T1000 (cell line): ENCODE measurements around the gene PLA2G7.
"Not testable (repeated sequence)": the region's sequence is repeated elsewhere in the genome, so short reads cannot be mapped to it uniquely, and the experiment has no call there.

Experiments used
- DNase-seq: peaks from one replicate; lab custom pipeline; 2025; ENCODE audit warnings: mixed read lengths; lab: John Stamatoyannopoulos, UW

PLA2G7 gene

DNA sequence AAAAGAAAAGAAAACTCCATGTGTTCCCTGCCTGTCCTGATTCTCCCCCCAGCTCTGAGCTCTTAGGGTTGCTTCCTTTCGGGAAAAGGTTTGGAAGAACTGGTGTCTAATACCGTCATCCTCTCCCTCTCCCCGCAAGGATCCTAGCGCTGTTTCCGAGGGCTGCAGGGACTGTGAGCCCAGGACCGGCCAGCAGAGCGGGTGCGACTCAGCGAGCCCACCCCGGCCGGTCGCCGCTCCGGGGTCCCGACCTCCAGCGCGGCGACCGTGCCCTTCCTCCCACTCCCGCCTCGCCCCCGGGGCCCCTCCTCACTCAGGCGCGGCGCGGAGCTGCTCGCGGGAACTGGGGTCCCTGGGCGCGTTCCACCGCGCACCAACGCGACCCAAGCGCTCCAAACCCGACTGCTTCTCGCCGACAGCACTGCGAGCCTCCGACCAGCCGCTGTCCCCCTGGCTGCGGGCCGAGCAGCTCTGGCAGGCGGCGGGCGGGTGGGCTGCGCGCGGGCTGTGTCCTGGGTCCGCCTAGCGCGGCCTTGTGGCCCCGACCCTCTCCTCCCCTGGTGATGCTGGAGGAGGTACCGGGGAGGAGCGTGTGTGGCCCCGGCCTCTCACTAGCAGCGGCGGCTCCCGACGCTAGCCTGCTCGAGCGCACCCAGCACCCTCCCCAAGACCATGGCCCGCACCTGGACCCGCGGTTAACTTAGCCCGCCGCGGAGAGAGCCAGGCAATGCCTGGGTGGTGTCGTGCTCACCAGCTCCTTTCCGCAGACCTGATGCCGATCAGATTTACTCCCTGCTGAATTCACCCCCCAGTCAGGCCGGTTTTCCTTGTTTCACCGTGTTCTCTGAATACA lies at the start of gene PLA2G7:
PLA2G7 (minus strand) TSS at position 509 of the 853 bp plus-strand sequence. CDS start 12,484 bp downstream, outside the sequence.
- no peak for DNase-seq

DNA sequence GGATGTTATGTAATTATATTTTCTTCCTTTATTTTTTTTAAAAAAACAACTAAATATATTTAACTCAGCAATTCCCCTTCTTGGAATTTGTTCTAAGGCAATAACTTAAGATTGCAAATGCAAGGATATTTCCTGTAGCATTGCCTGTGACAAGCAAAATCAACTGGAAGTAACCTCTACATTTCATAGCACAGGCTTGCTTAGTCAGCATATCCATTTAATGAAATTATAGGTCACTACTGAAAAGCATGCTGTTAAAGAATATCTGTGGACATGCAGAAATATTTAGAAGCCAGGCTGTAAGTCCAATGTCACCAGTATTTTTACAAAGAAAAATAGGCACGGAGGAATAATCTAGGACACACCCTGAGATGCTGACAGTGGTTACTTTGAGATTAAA lies 49.4 kb upstream of the PLA2G7 start:
- no peak for DNase-seq

DNA sequence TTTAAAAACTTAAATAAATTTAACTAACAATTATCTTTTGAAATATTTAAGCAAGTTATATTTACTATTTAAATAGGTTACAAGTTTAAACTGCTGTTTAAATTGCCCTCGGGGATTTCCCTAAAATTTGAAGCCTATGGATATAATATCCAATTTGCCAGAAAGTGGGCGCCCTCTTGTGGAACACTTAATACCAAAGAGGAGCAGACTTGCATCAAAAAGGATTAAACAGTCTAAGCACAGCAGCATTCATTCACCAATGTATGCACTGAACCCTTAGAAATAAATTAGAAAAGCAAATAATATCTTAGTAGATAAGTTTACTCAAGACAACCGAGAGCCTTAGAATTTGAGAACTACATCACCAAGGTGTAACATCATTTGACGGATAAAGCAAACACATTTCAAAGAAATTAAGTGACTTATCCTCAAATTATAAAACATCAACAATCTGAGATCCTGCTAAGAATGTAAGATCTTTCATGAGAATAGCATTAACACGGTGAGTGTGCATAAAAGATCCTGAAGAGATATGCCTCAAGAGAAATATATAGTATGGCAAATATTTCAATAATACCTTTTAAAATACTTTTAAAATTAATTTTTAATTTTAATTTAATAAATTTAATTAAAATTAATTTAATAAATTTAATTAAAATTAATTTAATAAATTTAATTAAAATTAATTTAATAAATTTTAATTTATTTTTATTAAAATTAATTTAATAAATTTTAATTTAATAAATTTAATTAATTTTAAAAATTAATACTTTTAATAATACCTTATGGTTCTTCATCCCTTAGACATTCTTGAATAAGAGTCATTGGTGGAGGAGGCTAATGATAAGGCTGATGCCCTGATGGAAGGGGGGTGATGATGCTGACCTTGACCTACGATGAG lies 46.6 kb upstream of the PLA2G7 start:
- DNase-seq = no peak

DNA sequence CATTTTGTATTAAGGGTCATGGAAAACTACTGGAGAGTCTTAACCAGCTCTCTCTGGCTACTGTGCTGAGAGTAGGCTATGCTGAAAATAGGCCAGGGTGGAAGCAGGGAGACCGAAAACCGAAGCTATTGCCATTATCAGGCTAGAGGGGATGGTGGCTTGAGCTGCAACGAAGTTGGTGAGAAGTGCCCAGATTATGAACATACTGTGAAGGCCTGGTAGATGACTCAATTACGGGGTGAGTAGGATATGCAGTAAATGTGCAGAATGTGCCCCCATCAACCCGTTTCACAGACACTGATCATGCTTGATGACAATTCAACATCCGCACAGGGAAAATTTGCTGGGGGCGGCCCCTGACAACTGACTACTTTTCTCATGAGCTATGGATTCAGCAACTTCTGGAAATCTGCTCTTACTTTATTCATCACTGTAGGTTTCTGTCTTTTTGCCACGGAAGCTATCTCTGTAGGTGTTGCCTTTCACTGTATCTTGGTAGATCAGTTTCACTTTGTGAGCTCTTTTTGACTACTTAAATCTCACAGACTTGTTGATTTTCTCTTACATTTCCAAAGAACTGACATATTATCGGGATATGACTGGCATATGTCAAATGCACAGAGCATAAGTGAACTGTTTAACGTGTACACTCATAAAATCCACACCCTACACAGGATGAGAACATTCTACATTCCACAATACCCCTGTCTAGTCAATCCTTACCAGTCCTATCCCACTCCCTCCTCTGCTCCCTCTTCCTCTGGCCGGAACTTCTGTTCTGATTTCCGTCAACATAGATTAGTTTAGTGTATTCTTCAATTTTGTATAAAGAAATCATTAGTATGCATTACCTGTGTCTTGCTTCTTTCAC lies 42.5 kb upstream of the PLA2G7 start:
- DNase-seq = no peak

DNA sequence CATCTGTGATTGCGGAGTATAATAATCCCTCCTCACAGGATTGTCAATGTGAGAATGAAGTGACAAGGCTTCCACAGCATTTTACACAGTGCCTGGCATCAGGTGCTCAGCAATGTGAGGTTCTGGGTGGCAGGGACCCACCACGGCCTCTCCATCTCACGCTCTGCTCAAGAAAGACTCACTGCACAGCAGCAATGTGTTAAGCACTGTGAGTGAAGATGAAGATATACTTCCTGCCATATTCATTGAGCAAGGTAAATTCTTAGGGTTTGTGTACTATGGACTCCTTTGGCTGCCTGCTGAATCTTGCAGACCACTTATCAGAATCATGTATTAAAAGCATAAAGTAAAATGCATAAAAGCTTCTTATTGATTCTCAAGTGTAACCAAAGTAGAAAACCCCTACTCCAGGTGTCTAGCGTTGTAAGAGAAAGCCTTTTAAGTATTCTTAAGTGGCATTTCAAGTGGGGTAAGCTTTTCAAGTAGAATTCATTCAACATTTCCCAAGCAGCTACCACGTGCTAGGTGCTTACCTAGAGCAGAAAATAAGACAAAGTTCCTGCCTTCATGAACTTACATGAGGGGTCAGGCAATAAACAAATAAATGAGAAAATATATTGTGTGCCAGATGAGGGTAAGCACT lies 41.0 kb upstream of the PLA2G7 start:
- DNase-seq = no peak

DNA sequence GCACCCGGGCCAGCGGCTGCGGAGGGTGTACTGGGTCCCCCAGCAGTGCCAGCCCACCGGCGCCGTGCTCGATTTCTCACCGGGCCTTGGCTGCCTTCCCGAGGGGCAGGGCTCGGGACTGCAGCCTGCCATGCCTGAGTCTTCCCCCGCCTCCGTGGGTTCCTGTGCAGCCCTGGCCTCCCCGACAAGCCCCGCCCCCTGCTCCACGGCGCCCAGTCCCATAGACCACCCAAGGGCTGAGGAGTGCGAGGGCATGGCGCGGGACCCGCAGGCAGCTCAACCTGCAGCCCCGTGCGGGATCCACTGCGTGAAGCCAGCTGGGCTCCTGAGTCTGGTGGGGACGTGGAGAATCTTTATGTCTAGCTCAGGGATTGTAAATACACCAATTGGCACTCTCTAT lies 39.6 kb upstream of the PLA2G7 start:
- DNase-seq = not testable (repeated sequence)

DNA sequence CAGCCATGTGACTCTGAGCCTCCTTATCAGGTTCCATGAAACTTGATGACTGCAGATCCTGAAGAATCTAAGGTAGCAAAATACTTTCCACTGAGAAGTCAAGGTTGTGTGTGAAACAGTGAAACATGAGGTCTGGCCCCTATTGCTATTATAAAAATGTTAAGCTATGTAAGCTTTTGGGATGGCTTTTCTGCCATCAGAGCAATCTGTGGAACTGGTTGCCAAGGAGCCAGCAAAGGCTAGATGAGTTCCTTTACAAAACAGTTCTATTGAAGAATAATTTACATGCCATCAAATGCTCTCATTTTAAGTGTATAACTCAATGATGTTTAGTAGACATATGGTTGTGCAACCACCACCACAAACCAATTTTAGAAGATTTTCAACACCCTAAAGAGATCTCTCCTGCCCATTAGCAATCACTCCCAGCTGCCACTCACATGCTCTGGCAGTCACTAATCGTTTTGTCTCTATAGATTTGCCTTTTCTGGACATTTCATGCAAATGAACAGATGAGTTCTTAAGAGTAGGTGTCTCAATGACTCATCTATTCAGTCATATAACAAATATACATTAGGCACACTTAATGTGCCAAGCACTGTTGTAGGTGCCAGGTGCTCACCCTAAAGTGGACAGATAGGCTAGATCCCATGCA lies 38.2 kb upstream of the PLA2G7 start:
- no peak for DNase-seq

DNA sequence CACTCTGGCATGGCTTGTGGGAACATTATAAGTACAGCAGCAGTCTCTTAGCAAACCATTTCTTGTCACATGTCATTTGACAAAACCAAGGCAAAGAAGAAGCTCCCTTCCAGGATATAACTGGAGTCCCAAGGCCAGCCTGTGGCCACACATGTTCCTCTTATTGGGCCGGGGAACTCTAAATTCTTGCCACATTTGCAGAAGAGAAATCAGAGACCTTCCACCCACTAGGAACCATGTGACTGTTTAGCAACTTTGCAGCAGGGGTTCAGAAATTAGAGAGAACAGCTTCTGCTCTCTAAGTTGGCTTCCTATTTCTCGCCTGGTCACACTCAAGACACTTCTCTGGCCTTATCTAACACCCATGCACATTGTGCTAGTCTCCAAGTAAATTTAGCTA lies 37.6 kb upstream of the PLA2G7 start:
- no peak for DNase-seq

DNA sequence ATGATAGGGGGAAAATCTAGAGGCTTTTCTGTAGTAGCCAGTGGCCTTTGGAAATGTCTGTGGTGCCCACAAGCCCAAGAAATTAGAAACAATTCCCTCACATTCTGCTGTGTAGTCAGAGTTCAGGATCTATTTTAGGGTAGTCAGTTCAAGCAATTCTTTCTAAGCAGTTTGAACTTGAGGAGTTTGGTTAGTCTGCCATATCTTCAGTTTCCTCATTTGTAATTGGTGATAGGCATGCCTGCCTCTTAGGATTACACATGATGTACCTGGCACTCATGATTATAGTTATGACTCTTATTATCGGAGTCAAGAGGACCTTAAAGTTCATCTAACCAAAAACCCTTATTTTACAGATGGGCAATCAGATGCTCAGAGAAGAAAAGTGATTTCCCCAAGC lies 36.8 kb upstream of the PLA2G7 start:
- no peak for DNase-seq

DNA sequence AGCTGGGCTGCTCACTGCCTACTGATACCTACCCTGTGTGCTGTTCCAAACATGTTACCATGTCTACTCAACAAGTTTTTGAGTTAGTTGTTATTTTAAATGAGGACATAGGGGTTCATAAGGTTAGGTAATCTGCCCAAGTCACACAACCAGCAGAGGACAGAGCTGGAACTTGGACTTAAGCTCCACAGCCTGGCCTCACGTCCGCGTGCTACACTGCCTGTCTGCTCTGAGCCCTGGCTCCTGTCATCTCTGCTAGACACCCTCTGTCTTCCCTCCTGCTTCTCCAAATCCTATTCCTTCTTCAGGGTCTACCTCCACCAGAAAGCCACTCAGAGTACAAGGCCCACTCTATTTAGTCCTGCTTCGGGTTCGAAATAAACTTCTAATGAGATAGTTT lies 29.8 kb upstream of the PLA2G7 start:
- no peak for DNase-seq

DNA sequence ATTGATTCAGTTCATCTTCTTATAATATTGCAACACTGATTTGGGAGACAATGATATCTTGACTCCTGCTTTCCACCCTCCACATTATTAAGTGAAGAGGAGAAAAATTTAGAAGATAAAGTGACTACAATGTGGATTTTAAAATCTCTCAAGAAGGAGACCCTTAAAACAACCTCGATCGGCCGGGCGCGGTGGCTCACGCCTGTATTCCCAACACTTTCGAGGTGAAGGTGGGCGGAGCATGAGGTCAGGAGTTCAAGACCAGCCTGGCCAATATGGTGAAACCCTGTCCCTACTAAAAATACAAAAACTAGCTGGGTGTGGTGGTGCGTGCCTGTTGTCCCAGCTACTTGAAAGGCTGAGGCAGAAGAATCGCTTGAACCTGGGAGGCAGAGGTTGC lies 29.1 kb upstream of the PLA2G7 start:
- not testable (repeated sequence) for DNase-seq

DNA sequence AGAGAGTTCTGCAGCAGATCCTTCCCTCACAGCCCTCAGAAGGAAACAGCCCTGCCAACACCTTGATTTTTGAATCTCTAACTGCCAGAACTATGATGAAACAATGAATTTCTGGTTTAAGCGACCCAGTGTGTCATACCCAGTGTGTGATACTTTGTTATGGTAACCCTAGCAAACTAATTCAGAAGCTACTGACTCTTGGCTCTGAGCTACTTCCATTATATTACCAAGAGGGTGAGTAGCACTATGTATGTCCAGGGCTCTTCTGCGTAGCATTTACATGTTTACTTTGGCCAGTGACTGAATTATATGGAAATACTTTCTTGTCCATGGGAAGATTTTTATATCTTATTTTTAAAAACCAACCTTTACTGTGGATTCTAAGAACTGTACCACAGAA lies 28.3 kb upstream of the PLA2G7 start:
- DNase-seq = no peak

DNA sequence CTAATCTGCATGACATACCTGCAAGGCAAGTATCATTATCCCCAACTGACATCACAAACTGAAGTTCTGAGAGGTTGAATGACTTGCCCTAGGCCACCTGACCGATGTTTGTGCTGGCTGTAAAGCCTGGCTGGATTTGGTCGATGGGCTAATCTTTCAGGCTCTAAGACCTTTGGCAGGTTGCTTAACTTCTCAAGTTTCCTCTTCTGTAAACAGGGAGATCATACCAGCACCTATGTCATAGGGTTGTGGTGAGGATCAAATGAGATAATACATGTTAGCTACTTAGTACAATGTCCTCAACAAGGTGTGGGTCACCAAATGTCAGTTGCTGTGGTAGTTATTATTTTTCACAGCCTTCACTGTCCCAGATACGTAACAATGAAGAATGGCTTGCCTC lies 25.8 kb upstream of the PLA2G7 start:
- no peak for DNase-seq

DNA sequence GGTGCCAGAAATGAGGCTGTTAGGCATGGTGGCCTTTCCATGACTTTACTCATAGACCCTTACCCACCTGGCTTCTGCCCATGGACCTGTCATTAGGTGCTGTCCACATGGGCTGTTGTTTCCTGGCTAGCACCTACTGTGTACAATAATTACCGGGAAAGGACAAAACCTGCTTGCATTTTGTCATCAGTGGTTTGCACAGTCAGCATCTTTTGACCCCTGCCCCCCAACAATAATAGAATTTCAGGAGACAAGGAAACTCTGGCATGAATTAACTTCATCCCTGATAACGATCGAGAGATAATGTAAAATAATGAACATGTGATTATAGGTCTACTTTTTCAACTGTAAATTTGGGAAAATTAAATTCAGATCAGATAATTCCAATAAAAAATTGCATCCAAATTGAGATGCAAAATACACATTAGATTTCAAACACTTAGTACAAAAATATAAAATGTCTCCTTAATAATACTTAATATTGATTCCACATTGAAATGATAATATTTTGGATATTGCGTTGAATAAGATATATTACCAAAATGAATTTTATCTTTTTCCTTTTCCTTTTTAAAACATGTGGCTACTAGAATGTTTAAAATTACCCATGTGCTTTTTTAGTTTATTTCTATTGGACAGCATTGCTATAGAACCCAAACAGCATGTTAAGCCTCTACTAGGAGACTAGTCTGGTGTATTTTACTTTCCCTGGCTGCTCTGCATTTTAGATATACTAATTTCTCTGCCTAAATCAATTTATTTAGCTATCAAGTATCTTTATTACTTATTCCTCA lies 24.0 kb upstream of the PLA2G7 start:
- no peak for DNase-seq

DNA sequence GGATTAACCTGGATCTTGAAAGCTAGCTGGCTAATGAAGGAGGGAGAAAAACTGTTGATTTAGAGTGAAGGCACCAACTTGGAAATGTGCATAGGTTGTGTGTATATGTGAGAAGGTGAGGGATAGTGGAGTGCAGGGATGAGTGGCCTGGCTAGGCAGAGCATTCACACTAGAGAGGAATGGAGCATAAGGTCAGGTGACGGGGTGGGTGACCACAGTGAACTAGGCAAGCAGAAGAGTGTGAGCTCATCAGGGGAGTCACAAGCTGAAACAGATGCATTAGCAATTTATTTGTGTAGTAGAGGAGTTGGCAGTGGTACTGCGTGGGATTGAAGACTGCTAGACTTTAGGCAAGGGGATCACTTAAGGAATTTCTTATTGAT lies 22.0 kb upstream of the PLA2G7 start:
- no peak for DNase-seq

DNA sequence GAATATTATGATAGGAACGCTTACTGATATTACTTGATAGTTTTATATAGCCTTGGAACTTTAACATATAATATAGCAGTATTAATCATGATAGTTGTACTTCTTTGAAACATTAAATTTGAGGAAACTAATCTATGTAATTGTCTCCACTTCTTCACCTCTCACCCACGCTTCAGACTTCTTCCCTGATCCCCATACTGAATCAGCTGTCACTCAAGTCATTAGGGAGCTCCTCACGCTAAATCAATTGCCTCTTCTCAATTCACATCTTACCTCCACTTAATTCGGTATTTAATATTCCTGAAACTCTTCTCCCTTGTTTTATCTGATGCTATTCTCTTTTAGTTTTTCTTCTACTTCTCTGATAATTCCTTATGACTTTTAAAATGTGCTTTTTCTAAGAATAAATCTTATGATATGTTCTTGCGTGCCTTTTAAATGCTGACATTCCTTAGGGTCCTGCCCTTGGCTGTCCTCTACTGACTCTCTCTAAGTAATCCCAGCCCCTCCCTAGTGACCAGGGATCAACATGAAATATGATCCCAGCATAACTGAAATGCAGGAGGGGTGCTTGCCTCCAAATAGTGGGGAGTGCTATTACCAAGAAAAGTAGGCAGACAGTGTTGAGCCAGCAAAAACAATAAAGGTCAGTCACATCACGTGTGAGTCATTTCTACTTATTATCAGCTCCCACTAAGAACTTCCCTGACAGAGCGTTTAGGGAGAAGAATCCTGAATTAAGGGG lies 21.5 kb upstream of the PLA2G7 start:
- no peak for DNase-seq

DNA sequence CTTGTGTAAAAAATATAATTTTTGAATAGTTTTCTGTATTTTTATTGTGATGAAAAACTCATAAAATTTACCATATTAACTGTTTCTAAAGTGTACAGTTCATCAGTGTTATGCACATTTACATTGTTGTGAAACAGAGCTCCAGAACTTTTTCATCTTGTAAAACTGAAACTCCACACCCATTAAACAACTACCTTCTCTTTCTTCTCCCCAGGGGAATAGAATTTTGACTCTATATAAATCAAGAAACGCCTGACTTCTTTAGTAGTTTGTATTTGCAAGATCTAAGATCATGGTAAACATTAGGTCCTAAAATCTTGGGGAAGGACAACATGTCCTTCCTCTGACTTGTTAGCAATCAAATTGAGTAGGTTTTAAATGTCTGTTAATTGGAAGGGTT lies 20.7 kb upstream of the PLA2G7 start:
- DNase-seq = no peak

DNA sequence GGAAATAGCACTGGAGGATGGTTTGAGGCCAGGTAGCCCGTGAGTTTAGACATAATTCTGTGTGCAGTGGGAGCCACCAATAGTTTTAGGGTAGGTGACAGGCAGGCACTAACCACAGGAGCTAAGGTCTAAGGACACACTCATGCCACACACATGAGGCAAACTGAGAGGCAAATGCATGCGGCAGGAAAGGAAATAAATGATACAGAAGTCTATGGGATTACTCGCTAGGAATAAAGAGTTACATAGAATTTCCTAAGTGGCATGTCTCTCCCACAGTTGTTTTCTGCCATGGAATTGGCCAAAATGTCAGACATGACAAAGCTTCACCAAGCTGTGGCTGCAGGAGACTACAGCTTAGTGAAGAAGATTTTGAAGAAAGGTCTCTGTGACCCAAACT lies 16.5 kb upstream of the PLA2G7 start:
- DNase-seq = no peak

DNA sequence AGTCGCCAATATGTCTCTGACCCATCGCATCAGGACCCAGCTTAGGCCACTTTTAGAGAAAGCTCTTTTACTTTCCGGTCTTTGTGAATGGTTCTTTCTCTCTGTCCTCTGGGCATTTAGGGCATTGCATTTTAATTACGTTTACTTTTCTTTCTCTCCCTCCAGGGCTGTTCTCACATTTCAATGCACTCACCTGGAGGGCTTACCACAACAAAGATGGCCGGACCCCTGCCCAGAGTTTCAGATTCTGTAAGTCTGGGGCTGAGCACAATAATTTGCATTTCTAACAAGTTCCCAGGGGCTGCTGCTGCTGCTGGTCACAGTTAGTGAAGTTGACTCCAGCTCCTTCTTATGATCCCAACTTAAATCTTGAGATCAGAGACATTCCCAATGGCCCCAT lies 14.6 kb upstream of the PLA2G7 start:
- DNase-seq = no peak
